Activated naive CD4-positive, alpha-beta T cell treated with anti-CD3 and anti-CD28 coated beads, Interleukin-2, amount 10 ng/mL, durations not matched to agents 5 hours and 36 hours (primary cell): ENCODE results near the gene LAMB4. TPM values are rescaled to one million over a fixed set of nuclear protein-coding genes. Genes with fewer than 3 reads are reported as not detected.

ENCODE experiments used
- total RNA-seq, 2 experiments: library from RNA; stranded (reverse); gene quantifications; one replicate each; pipeline ENCODE4 v1.2.3, GENCODE V29; 2021

The LAMB4 gene
- total RNA-seq: not detected

DNA sequence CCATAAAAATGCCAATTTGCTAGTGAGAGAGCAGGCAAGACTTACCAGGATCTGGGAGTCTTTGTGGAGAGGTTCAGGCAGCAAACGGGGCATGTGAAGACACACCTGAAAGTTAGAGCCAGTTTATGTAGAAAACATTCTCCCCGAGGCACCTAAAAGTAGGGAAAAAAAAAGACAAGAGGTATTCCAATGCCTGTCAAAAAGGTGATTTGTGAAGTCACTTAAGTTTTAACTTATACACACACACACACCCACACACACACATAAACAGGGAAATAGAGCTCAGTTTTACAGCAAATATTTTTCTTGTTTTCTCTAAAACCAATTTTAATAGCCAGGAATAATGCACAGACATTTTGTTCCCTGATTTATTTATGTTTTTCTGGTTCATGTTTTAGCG, at the start of gene LAMB4:
TSS of gene LAMB4 (minus strand) at position 101 of the 400 bp plus-strand sequence. CDS start 7,197 bp downstream, outside the sequence.

GRCh38 chr7:108002726-108003598, 127.2 kb downstream of the LAMB4 start, which contains the start of gene LAMB1:
Gene LAMB1, minus strand, starts transcription at chr7:108003161. Its CDS starts 276 bp downstream, at chr7:108002885.

Other genes starting within 250 kb of the LAMB4 start
- 10 to 100 TPM; 54.3 to 57.0 TPM for gene DLD, start 239.2 kb downstream of the LAMB4 start, total RNA-seq
- not detected for gene LAMB1, start 127.2 kb downstream of the LAMB4 start, total RNA-seq